ENCODE data around the gene KCNIP3. TPM values are rescaled to one million over a fixed set of nuclear protein-coding genes. Genes with fewer than 3 reads are reported as not detected.

KCNIP3 gene
- total and polyA plus RNA-seq, 8 donors: 3.5 to 7.5 (median 3.6) TPM

DNA sequence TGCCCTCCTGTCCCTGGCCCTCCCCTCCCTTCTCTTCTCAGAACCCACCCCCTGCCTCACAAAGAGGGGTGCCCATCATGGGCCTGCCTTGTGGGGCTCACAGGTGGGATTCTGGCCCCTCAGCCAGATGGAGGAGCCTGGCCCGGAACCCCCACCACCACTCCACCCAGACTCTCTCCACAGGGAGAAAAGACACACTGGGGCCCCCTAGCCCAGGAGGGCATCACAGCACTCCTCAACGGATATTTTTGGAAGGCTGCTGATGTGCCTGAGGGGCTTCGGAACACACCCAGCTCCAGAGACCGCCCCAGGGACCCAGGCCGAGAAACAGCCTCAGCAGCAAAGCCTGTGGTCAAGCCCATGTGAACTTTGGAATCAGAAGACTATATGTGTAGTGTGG lies 9.9 kb downstream of the KCNIP3 start:
- Histone ChIP-seq H3K4me3 (no peak overlapping the region), H3K27me3 (no peaks in the 10 kb centered on the region), H3K36me3 (no peaks in the 10 kb centered on the region), H3K27ac (no peak overlapping the region), H3K4me1 (peaks cover 13 to 31% (median 14%) of the 10 kb centered on the region in 3 donors), H3K9me3 (no peaks in the 10 kb centered on the region)
- 85 to 92% methylated on average over 5 of the region's 5 CpGs for WGBS, 2 donors
- no peak for FAIRE-seq
- intact Hi-C loops (cut with DNase I): no loop called here
- TF ChIP-seq, protein P1, sequence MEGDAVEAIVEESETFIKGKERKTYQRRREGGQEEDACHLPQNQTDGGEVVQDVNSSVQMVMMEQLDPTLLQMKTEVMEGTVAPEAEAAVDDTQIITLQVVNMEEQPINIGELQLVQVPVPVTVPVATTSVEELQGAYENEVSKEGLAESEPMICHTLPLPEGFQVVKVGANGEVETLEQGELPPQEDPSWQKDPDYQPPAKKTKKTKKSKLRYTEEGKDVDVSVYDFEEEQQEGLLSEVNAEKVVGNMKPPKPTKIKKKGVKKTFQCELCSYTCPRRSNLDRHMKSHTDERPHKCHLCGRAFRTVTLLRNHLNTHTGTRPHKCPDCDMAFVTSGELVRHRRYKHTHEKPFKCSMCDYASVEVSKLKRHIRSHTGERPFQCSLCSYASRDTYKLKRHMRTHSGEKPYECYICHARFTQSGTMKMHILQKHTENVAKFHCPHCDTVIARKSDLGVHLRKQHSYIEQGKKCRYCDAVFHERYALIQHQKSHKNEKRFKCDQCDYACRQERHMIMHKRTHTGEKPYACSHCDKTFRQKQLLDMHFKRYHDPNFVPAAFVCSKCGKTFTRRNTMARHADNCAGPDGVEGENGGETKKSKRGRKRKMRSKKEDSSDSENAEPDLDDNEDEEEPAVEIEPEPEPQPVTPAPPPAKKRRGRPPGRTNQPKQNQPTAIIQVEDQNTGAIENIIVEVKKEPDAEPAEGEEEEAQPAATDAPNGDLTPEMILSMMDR (IDR thresholded peaks at IDR 0.05): no peak
- no peak for ATAC-seq
- no peak for DNase-seq

DNA sequence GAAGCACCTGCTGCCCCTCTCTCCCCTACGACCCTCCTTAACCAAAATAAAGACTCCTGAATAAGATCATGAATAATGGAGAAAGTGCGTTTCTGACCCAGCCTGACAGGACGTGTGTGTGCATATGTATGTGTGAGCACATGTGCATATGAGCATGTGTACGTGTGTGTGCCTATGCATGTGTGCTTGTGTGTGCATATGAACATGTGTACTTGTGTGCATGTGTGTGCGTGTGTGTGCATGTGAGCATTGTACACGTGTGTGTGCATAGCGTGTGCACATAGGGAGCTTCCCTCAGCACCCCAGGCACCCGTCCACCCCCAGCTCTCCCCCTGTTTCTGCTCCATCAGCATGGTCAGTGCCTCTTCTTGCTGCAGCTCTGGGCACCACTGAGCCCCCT lies 10.7 kb downstream of the KCNIP3 start:
- DNase-seq: no peak
- Histone ChIP-seq H3K27me3 (no peaks in the 10 kb centered on the region), H3K4me1 (peaks cover 13 to 31% (median 14%) of the 10 kb centered on the region in 3 donors), H3K36me3 (no peaks in the 10 kb centered on the region), H3K27ac (no peak overlapping the region), H3K9me3 (no peaks in the 10 kb centered on the region), H3K4me3 (no peak overlapping the region)
- intact Hi-C loops (cut with DNase I): no loop called here
- FAIRE-seq: no peak
- 80 to 85% methylated on average over 8 of the region's 8 CpGs for WGBS, 2 donors
- TF ChIP-seq, protein P1 (IDR thresholded peaks at IDR 0.05): no peak
- ATAC-seq: no peak

DNA sequence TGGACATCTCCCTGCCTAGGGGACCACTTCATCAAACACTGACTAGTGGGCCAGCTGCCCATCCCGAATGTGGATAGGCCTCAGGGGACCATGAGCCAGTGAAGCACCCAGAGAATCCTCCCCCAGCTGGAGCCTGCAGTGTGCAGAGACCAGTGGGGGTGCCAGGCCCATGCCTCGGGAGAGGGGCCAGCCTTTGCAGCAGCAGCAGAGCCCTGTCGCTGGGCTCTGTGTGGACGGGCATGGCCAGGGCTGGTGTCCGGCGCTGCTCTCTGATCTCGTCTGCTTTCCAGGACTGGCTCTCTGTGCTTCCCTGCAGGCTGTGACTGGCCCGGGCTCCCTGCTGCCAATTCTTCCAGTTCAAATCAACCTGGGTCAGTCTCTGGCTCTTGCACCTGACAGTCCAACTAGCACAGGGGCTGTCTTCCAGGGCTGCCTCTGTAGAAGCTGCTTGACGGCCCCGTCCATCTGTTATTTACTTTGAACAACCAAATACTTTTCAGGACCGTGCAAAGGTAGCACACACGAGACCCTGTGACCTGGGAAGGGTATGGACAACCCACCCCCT lies 11.4 kb downstream of the KCNIP3 start:
- H3K27me3 ChIP-seq: no peaks in the 10 kb centered on the region
- no peak overlapping the region for H3K4me3 ChIP-seq
- no peak for DNase-seq
- intact Hi-C loops (cut with DNase I): no loop called here
- 67 to 85% methylated on average over 11 to 12 of the region's 12 CpGs for WGBS, 2 donors
- peaks cover 13 to 30% (median 14%) of the 10 kb centered on the region in 3 donors for H3K4me1 ChIP-seq
- no peak for FAIRE-seq
- no peaks in the 10 kb centered on the region for H3K9me3 ChIP-seq
- ATAC-seq: no peak
- TF ChIP-seq, protein P1 (IDR thresholded peaks at IDR 0.05): no peak
- no peaks in the 10 kb centered on the region for H3K36me3 ChIP-seq
- H3K27ac ChIP-seq: peak overlapping the region in 1 of 4 donors; percentile 4

DNA sequence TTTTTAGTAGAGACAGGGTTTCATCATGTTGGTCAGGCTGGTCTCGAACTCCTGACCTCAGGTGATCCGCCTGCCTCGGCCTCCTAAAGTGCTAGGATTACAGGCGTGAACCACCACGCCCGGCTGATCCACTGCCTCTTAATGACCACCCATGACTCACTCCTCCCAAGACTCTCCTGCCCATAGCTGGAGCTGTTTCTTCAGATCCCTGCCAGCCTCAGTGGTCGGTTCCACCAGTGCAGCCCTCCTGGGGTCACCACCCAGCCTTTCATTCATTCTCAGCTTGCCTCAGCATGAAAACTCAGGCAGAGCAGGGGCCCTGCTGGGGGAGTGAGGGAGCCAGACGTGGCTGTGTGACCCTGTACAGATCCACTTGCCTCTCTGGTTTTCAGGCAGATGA lies 12.5 kb downstream of the KCNIP3 start:
- H3K27me3 ChIP-seq: no peaks in the 10 kb centered on the region

DNA sequence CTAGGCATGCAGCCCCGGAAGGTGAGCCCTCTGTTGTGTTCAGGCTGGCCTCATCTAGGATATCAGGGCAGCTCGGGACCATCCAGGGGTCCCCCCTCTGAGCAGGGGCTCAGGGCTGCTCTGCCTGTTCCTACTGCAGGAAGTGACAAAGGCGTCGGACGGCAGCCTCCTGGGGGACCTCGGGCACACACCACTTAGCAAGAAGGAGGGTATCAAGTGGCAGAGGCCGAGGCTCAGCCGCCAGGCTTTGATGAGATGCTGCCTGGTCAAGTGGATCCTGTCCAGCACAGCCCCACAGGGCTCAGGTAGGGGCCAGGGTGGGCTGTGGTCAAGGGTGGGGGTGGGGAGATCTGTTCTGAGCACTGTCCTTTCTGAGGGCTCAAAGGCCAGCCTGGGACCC lies 13.1 kb downstream of the KCNIP3 start:
- no peak for FAIRE-seq
- Histone ChIP-seq H3K27ac (no peak overlapping the region), H3K27me3 (no peaks in the 10 kb centered on the region), H3K4me1 (peaks cover 2 to 13% (median 7%) of the 10 kb centered on the region in 3 donors), H3K9me3 (no peaks in the 10 kb centered on the region), H3K4me3 (no peak overlapping the region), H3K36me3 (no peaks in the 10 kb centered on the region)
- intact Hi-C loops (cut with DNase I): loop anchor here in 1 of 3 donors (5.0 kb wide), 2 partner anchors 33 to 78 kb away; no protein-coding TSS in a partner anchor
- no peak for ATAC-seq
- DNase-seq: peak in 1 of 6 donors; percentile 62
- 84 to 85% methylated on average over 8 of the region's 8 CpGs for WGBS, 2 donors
- TF ChIP-seq, protein P1 (IDR thresholded peaks at IDR 0.05): no peak

More for the DNA sequence above, 12.5 kb downstream of the KCNIP3 start:
- WGBS, 2 donors: 87 to 94% methylated on average over 8 of the region's 8 CpGs
- H3K9me3 ChIP-seq: no peaks in the 10 kb centered on the region
- no peak overlapping the region for H3K27ac ChIP-seq
- no peak for ATAC-seq
- TF ChIP-seq, protein P1 (IDR thresholded peaks at IDR 0.05): no peak
- H3K4me1 ChIP-seq: peaks cover 8 to 19% (median 13%) of the 10 kb centered on the region in 3 donors
- H3K36me3 ChIP-seq: no peaks in the 10 kb centered on the region
- DNase-seq: no peak
- no peak overlapping the region for H3K4me3 ChIP-seq
- intact Hi-C loops (cut with DNase I): no loop called here
- no peak for FAIRE-seq

Data from pancreas (tissue), 10 donors.